A673 (cell line): ENCODE data around the gene THAP12.

Experiments used
- CTCF ChIP-seq: fragments of 300-800, 200-600 bp; sonication (generic); conservative IDR thresholded peaks from 2 replicates; pipeline ENCODE4 v1.5.1; 2017; ENCODE audit warnings: low read depth, mild to moderate bottlenecking, antibody characterized with exemption, low read length, moderate library complexity, mixed read lengths
- EZH2 ChIP-seq: fragments of 200-600 bp; sonication (generic); IDR thresholded peaks from 2 replicates; pipeline ENCODE4 v1.6.1; 2017; ENCODE audit warnings: borderline replicate concordance, low read depth, mild to moderate bottlenecking, mixed read lengths, antibody characterized with exemption, low read length; ENCODE audit not compliant: poor library complexity, severe bottlenecking

- TF ChIP-seq CTCF (no peak), EZH2 (no peak)
These were observed 30.0 kb upstream of the THAP12 start for GRCh38 chr11:76410851-76411357.
